Stimulated activated CD8-positive, alpha-beta memory T cell treated with anti-CD3 and anti-CD28 coated beads, Interleukin-7, amount 100 ng/mL, for 48 hours (primary cell): Measurements from ENCODE around the gene PSMC5.

ENCODE experiments used
- DNase-seq, 2 donors: peaks; one replicate each; pipeline ENCODE4 v3.0.0-alpha.2; 2020; ENCODE audit warnings: low read depth in 1 of 2; ENCODE audit errors: extremely low read depth in 1 of 2

PSMC5 gene

DNA sequence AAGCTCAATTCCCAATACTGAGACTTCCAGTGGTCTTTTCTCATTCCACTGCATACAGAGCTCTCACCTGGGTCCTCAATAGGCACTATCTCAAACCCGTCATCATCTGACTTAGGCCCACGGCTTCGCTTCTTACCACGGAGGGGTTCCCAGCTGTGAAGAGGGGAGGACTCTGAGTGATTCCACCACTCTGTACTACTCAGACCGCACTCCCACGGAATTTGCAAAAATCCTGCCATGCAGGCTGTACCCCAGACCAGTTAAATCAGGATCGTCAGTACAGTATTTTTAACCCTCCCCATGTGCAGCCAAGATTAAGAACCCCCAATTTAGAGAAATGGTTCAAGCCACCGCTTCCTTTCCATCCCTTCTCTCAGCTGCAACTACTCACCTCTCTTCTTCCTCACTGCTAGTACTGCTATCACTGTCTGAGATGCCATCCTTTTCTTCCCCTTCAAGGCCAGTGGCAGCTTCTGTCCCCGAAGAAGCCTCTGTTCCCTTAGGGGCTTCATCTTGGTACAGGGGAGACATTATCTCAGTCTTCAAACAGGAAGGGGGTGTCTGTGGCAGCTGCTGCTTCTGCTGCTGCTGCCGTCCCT is 6.2 kb upstream of the PSMC5 start:
- no peak for DNase-seq

GRCh38 chr17:63821804-63822203 is 5.4 kb upstream of the PSMC5 start:
- no peak for DNase-seq

DNA sequence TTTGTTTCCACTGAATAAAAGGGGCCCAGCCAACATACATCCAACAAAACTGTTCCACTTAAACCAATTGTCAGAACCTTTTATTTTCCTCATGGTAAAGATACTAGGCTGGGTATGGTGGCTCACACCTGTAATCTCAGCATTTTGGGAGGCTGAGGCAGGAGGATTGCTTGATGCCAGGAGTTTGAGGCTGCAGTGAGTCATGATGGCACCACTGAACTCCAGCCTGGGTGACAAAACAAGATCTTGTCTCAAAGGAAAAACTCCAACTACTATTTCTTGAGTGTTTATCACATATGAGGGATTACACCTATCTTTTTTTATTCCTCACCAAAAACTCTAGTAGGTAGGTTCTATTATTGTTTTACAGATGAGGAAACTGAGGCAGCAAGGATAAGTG is 4.7 kb upstream of the PSMC5 start:
- no peak for DNase-seq

DNA sequence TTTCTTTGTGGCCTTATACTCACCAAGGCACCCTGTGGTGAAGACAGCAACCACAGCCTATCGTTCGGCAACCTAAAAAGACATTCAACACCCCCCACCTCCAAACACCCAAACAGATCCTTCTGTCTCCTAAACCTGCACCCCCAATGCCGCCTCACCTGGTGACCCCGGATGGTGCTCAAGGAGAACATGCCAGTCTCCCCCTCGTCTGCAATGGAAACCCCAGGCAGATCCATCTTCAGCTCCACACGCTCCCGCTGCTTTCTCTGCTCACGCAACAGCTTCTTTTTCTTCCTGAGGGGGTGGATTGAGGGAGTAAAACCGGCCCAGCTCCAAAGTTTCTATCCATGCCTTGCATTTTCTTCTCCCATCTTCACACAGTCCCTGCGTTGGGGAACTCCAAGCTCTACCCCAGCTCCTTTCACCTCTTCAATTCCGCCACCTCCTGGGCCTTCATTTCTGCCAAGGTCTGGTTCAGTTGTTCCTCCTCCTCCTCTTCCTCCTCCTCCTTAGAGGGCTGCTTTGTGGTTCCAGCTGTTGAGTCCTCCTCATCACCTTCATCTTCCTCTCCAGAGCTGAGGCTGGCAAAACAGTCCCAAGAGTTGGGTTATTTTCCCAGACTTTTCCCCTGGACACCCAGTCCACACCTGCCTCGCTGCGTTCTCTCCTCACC is 3.4 kb upstream of the PSMC5 start:
- DNase-seq = no peak

DNA sequence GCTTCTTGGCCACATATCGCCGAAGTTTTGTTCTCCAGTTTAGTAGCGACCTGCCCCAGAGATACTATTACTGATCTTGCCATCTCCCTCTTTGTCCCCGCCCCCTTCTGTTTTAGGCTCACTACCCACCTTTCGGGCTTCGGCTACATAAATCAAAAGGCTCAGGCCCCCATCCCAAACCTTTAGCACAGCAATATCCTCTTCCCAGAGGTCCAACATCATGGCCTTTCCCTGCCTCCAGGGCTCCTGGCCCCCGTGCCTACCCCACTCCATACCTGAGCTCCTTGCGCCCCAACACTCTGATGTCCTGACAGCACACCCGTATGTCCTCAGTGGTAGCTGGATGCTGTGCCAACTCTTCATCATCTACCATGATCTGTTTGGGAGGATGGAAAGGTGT is 2.9 kb upstream of the PSMC5 start:
- DNase-seq = no peak

DNA sequence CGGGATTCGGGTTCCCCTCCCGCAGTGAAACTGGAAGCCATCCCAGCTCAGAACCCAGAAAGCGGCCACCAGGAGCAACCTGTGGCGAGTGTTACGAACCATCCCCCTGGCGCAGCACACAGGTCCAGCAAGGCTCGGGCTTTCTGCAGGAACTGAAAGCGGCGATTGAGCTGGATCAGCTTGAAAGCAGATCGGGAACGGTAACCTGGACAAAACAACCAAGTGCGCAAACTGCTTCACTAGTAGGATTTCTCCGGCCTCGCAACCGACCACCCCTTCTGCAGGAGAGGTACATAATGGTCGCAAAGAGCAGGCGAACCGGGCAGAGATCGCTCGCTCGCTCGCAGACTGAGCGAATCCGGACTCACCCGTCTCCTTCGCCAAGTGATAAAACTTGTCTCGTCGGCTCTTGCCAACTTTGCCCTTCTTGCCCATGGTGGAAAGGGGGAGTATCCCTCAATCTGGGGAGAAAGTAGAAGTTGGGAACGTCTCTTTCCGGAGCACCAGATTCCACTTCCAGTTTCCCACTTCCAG is 696 bp upstream of the PSMC5 start:
- DNase-seq = no peak

DNA sequence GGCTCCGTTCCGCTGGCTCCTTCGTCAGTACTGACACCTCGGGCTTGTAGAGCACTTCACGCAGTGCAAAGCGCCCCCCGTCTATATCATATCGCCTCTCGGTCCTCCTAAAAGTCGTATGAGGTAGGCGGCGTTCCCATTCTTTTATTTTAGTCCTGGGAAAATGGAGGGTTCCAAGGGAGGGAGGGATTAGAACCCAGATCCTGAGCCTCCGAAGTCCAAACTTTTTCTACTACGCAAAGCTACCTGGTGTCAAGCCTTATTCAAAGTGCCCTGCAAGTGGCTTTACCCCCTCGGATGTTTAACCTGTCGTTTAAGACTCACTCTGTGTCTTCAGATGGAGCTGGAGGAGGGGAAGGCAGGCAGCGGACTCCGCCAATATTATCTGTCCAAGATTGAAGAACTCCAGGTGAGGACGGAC is 580 bp downstream of the PSMC5 start:
- DNase-seq = no peak

DNA sequence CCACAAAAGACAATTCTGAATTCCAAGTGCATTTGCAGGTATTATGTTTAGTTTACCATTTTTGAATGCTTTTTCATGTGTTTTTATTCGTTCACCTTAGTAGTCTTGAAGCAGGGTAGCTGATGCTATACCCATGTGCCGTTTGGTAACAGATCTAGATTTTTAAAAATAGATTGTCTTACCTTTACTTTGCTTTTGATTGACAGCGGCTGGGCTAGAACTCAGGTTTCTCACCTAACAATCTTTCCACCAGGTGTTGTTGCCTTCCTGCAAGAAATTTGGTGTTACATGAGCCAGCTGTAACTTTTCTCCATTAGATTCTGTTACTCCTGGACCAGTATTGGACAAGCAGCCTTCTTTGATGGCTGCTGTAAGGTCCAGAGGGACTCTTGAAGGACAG is 1.7 kb downstream of the PSMC5 start:
- no peak for DNase-seq

- DNase-seq = no peak
Measured at GRCh38 chr17:63830278-63830677, 3.0 kb downstream of the PSMC5 start.

GRCh38 chr17:63830904-63831491 is 3.8 kb downstream of the PSMC5 start:
- no peak for DNase-seq

DNA sequence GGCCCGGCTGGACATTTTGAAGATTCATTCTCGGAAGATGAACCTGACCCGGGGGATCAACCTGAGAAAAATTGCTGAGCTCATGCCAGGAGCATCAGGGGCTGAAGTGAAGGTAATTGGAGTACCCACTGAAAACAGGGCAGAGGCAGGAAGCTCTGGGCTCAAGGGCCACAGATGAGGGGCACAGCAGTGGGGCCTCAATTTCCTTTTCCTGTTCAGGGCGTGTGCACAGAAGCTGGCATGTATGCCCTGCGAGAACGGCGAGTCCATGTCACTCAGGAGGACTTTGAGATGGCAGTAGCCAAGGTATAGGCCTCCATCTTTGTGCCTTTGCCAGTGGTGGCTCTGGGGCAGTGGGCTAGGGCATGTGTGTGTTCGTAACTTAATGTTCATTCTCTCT is 4.3 kb downstream of the PSMC5 start:
- DNase-seq = no peak

- no peak for DNase-seq
Measured at GRCh38 chr17:63832014-63832413, 4.8 kb downstream of the PSMC5 start.

DNA sequence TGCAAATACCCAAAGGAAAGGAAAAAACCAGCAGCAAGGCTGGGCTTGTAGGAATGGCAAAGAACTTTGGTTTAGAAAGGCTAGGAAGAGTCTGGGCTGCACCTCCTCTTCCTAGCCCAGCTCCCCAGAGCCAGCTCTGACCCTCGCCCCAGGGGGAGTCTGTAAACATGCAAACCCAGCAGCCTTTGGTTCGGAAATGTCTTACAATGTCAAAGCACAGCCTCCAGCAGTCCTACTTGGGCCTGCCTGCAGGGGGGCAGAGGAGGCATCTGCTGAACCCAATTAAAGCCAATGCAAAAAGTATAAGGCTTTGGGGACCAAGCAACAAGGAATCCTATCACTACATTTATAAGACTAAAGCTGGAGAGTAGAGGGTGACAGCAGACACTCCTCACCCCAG is 5.2 kb downstream of the PSMC5 start:
- no peak for DNase-seq

DNA sequence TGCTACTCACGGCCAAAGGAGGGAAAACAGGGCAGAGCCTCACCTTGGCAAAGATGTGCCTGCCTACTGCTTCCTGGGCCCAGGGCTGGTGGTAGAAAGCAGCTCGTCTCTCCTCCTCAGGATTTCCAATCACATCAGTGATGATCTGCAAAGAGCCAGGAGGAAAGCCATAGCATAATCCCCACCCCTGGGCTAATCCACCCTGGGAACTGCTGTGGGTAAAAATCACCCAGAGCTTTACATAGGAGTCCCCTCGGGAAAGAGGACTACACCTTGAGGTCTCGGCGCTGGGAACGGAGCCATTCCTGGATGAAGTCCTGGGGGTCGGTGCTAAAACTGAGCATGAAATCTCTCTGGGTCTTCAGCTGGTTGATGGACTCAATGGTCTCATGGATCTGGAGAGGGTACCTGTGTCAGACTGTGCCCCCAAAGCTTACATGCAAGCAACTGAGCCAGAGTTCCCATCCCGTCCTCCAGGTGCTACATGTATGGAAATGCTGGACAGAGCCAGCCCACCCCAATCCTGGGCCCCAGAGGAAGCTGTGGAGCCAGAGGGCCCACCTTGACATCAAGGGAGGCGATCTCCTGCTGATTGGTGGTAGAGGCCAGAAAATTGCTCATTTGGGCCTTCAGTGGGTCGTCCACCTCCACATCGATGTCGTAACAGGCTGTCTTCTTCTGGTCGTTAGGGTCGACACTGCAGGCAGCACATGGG is 6.0 kb downstream of the PSMC5 start:
- DNase-seq = no peak

GRCh38 chr17:63833741-63834373 is 6.6 kb downstream of the PSMC5 start:
- no peak for DNase-seq

DNA sequence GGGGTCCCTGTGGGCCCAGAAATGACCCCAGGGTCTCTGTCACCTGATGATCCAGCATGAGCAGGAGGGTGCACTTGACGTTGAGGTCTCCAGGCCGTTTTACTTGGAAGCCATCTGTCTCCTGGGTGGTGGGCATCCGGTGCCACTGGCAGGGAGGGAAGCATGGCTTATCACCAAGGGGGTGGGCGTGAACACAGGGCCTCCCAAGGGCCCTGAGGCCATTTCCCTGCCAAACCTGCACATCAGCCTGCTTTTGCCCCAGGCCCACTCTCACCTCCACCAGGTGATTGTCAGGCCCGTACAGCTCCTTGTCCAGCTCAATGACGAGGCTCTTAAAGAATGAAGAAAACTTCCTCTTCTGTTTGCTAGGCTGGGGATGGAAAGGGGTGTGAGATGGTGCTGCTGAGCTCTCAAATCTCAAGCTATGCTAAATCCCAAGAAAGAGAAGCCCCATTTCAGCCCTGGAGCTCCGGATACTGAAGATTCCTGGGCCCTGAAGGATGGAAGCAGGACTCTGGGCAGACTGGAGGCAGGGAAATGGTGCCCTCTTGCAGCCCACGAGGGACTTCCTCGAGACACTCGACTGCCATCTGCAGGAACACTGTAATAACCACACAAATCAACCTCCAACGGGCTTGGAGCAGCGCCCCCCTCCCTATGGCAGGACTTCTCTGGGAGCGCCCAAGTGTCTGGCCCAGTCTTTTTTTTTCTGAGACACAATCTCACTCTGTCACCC is 7.4 kb downstream of the PSMC5 start:
- no peak for DNase-seq

- no peak for DNase-seq
Measured at GRCh38 chr17:63835167-63835720, 8.0 kb downstream of the PSMC5 start.

GRCh38 chr17:63836811-63837210 is 9.6 kb downstream of the PSMC5 start:
- DNase-seq = no peak

- no peak for DNase-seq
Measured at GRCh38 chr17:63837480-63837879, 10.2 kb downstream of the PSMC5 start.

GRCh38 chr17:63837962-63838600 is 10.8 kb downstream of the PSMC5 start:
- DNase-seq = no peak
